Peyer's patch (tissue), 4 donors: ENCODE data around the gene GPR161. TPM values are rescaled to one million over a fixed set of nuclear protein-coding genes. Genes with fewer than 3 reads are reported as not detected.

Source experiments
- DNase-seq, 3 donors: peaks; one replicate each; pipeline ENCODE4 v3.0.0-alpha.2; 2017 to 2019
- H3K27ac ChIP-seq, 4 donors: fragments of 200-600 bp; sonication (generic); one replicate each; pipeline ENCODE4 v1.5.1; 2016 to 2019
- H3K27me3 ChIP-seq, 2 donors: fragments of 200-600 bp; sonication (generic); one replicate each; pipeline ENCODE4 v1.5.1; 2019
- H3K36me3 ChIP-seq, 3 donors: fragments of 200-600 bp; sonication (generic); one replicate each; pipeline ENCODE4 v1.5.1; 2016 to 2019
- H3K4me1 ChIP-seq, 4 donors: fragments of 200-600 bp; sonication (generic); one replicate each; pipeline ENCODE4 v1.5.1; 2016 to 2019
- H3K4me3 ChIP-seq, 4 donors: fragments of 200-600 bp; sonication (generic); 1 replicate in 3 of 4; 2 replicates in 1 of 4; pipeline ENCODE4 v1.5.1; 2016 to 2019; ENCODE audit warnings: mild to moderate bottlenecking in 1 of 4
- H3K9me3 ChIP-seq, 4 donors: fragments of 200-600 bp; sonication (generic); one replicate each; pipeline ENCODE4 v1.5.1; 2016 to 2019; ENCODE audit warnings: mild to moderate bottlenecking in 1 of 4
- POLR2A ChIP-seq, 2 donors: fragments of 450-650 bp; IDR thresholded peaks; one replicate each; pipeline ENCODE4 v1.5.1; 2017; ENCODE audit warnings: antibody characterized with exemption in 2 of 2, mild to moderate bottlenecking in 2 of 2, moderate library complexity in 2 of 2
- total RNA-seq, 4 donors: library from RNA; depleted of rRNA; stranded (reverse); fragments of >200 nt; gene quantifications; one replicate each; pipeline ENCODE4 v1.1.0, GENCODE V29; 2016
- TF ChIP-seq, protein P1 (sequence below), 6 experiments: fragments of 450-650 bp in 4 of 6; fragments of 200-600 bp in 2 of 6; sonication (generic) in 1 of 6; IDR thresholded peaks; one replicate each; pipeline ENCODE4 v1.5.1; 2017 to 2019; ENCODE audit warnings: antibody characterized with exemption in 6 of 6, mild to moderate bottlenecking in 3 of 6, moderate library complexity in 1 of 6

The GPR161 gene
- total RNA-seq, 4 donors from 2014 or later = 0.35 to 2.3 (median 1.8) TPM

DNA sequence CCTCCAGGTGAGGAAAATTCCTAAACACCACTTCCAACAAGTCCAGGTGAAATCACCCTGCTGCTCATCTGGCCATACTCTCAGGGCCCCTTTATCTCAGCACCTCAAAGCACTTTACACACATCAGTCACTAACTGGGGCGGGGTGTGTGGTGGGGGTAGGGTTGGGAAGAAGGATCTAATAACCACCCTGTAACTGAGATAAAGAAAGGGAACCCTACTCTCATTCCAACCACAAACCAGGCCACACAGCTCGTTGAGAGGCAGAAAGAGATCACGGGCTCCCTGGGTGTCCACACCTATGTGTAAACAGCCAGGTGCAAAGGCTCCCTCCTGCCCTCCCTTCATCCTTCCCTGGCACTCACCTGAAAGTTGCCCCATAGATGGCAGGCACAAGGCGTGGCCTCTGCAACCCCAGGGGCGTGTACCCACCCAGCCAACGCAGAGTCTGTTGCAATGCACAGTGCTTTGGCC is 20.4 kb downstream of the GPR161 start:
- Histone ChIP-seq H3K9me3 (no peaks in the 10 kb centered on the region), H3K27ac (no peak overlapping the region), H3K4me3 (no peak overlapping the region), H3K27me3 (no peaks in the 10 kb centered on the region), H3K36me3 (no peaks in the 10 kb centered on the region), H3K4me1 (no peaks in the 10 kb centered on the region)
- TF ChIP-seq POLR2A (IDR thresholded peaks at IDR 0.05) = no peak
- TF ChIP-seq, protein P1, sequence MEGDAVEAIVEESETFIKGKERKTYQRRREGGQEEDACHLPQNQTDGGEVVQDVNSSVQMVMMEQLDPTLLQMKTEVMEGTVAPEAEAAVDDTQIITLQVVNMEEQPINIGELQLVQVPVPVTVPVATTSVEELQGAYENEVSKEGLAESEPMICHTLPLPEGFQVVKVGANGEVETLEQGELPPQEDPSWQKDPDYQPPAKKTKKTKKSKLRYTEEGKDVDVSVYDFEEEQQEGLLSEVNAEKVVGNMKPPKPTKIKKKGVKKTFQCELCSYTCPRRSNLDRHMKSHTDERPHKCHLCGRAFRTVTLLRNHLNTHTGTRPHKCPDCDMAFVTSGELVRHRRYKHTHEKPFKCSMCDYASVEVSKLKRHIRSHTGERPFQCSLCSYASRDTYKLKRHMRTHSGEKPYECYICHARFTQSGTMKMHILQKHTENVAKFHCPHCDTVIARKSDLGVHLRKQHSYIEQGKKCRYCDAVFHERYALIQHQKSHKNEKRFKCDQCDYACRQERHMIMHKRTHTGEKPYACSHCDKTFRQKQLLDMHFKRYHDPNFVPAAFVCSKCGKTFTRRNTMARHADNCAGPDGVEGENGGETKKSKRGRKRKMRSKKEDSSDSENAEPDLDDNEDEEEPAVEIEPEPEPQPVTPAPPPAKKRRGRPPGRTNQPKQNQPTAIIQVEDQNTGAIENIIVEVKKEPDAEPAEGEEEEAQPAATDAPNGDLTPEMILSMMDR (IDR thresholded peaks at IDR 0.05) = no peak
- DNase-seq = peak in 2 of 3 donors; percentile 57 to 61

DNA sequence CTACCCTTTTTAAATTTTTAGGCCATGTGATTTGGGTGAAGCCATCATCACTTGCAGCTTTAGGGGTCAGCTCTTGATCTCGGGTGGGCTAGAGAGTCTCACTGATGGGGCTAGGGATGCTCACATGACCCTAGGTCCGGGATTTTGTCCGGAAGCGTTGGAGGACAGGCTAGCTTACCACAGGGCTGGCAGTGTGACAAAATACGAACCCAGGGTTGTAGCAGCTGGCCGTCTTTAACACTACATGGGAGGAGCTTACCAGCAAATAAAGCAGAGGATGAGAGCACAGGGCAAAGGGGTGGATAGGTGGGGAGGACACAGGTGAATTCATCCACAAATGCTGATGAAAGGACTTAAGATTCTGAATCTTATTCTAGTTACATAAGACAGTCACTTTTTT is 21.9 kb downstream of the GPR161 start:
- TF ChIP-seq, protein P1 (IDR thresholded peaks at IDR 0.05) = no peak
- TF ChIP-seq POLR2A (IDR thresholded peaks at IDR 0.05) = no peak
- Histone ChIP-seq H3K9me3 (no peaks in the 10 kb centered on the region), H3K4me1 (no peaks in the 10 kb centered on the region), H3K4me3 (no peak overlapping the region), H3K27me3 (no peaks in the 10 kb centered on the region), H3K27ac (no peak overlapping the region), H3K36me3 (no peaks in the 10 kb centered on the region)
- no peak for DNase-seq

DNA sequence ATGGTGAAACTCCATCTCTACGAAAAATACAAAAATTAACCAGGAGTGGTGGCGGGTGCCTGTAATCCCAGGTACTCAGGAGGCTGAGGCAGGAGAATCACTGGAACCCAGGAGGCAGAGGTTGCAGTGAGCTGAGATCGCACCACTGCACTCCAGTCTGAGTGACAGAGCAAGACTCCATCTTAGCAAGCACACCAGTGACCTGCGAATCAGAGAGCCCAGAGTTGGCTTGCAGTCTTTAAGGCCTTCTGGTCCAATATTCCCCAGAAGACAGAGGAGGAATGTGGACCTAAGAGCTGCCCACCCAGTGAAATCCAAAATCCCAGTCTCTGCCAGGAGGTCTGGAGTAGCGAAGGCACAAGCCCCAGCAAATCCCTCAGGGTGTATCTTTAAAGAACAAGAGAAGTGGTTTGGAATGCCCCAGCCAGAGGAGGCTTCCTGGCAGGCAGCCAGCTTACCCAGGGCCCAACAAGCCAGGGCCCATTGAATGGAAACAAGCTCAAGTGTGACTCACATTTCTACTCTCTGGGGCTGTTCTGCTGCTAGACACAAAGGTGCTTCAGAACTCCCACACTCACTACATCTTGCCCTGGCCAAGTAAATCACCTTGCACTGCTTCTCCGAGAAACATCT is 23.9 kb downstream of the GPR161 start:
- TF ChIP-seq POLR2A (IDR thresholded peaks at IDR 0.05) = no peak
- TF ChIP-seq, protein P1 (IDR thresholded peaks at IDR 0.05) = no peak
- Histone ChIP-seq H3K27ac (no peak overlapping the region), H3K4me3 (no peak overlapping the region), H3K9me3 (no peaks in the 10 kb centered on the region), H3K36me3 (no peaks in the 10 kb centered on the region), H3K4me1 (no peaks in the 10 kb centered on the region), H3K27me3 (no peaks in the 10 kb centered on the region)
- DNase-seq = no peak

DNA sequence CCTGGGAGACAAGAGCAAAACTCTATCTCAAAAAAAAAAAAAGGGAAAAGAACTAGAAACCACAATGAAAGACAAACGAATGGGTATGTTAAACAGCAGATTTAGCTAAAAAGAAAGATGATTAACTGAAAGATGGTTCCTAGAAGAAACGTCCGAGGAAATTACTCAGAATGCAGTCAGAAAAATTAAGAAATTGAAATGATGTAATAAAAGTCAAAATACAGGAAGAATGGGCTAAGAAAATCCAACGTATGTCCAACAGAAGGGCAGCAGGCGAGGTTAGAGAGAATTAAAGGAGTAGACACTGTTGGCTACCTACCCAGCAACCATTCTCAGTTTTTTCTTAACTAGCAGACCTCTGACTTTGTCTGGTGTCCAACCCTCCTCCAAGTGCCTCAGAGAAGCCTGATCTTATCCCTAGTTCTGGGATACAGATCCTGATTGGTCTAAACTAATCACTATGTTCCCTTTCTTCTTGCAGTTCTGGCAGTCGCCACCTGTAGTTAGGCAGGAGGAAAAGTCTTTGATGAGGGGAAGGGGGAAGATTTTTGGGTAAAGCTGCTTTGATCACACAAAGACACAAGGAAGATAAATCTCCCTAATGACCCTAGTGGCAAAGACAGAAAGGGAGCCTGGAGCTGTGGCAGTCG is 25.7 kb downstream of the GPR161 start:
- no peak for DNase-seq
- Histone ChIP-seq H3K27ac (no peak overlapping the region), H3K36me3 (no peaks in the 10 kb centered on the region), H3K9me3 (no peaks in the 10 kb centered on the region), H3K4me3 (no peak overlapping the region), H3K4me1 (no peaks in the 10 kb centered on the region), H3K27me3 (no peaks in the 10 kb centered on the region)
- TF ChIP-seq POLR2A (IDR thresholded peaks at IDR 0.05) = no peak
- TF ChIP-seq, protein P1 (IDR thresholded peaks at IDR 0.05) = no peak

DNA sequence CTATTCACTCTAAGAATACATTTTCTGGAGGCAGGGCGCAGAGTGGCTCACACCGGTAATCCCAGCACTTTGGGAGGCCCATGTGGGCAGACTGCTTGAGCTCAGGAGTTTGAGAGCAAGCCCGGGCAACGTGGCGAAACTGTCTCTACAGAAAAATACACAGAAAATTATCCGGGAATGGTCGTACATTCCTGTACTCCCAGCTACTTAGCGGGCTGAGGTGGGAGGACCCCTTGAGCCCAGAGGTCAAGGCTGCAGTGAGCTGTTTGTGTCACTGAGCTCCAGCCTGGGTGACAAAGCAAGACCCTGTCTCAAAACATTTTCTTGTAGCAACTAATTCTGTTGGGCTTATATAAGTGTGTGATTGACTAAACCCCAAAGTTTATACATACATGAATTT is 30.5 kb downstream of the GPR161 start:
- H3K9me3 ChIP-seq = no peaks in the 10 kb centered on the region
- H3K4me1 ChIP-seq = no peaks in the 10 kb centered on the region
- TF ChIP-seq, protein P1 (IDR thresholded peaks at IDR 0.05) = no peak
- no peak for TF ChIP-seq POLR2A (IDR thresholded peaks at IDR 0.05)
- no peaks in the 10 kb centered on the region for H3K36me3 ChIP-seq
- no peak for DNase-seq
- H3K27me3 ChIP-seq = no peaks in the 10 kb centered on the region
- H3K4me3 ChIP-seq = no peak overlapping the region
- H3K27ac ChIP-seq = no peak overlapping the region
